Mucosa of gallbladder (tissue), 1 donor: ENCODE measurements around the gene NUCB1. TPM values are rescaled to one million over a fixed set of nuclear protein-coding genes. Genes with fewer than 3 reads are reported as not detected.
"Not testable (repeated sequence)": the region's sequence is repeated elsewhere in the genome, so short reads cannot be mapped to it uniquely, and the experiment has no call there.

Experiments
- DNase-seq: peaks from one replicate; pipeline ENCODE4 v3.0.0-alpha.2; 2020; ENCODE audit warnings: low spot score
- total RNA-seq: library from RNA; stranded (reverse); gene quantifications from one replicate; pipeline ENCODE4 v1.2.1, GENCODE V29; 2021
- donor health status: DM: no; HTN: no; CAD: no.

The NUCB1 gene
- total RNA-seq, 1 donor from 2014 or later, result 292 TPM

- no peak for DNase-seq
Observed at GRCh38 chr19:48905664-48906063, 5.6 kb downstream of the NUCB1 start.

GRCh38 chr19:48906324-48906723, 6.2 kb downstream of the NUCB1 start:
- no peak for DNase-seq

GRCh38 chr19:48907671-48908070, 7.6 kb downstream of the NUCB1 start:
- DNase-seq, result peak; percentile 20

GRCh38 chr19:48909424-48910077, 9.4 kb downstream of the NUCB1 start:
- DNase-seq, result not testable (repeated sequence)

GRCh38 chr19:48910803-48911202, 10.7 kb downstream of the NUCB1 start:
- DNase-seq, result no peak

- no peak for DNase-seq
Observed at GRCh38 chr19:48913114-48913889, 13.2 kb downstream of the NUCB1 start.

- no peak for DNase-seq
Observed at GRCh38 chr19:48914181-48914580, 14.1 kb downstream of the NUCB1 start.

- no peak for DNase-seq
Observed at GRCh38 chr19:48915757-48916156, 15.6 kb downstream of the NUCB1 start.

GRCh38 chr19:48918071-48918470, 18.0 kb downstream of the NUCB1 start:
- no peak for DNase-seq

GRCh38 chr19:48918801-48919247, 18.7 kb downstream of the NUCB1 start:
- DNase-seq, result no peak

- DNase-seq, result not testable (repeated sequence)
Observed at GRCh38 chr19:48919271-48919670, 19.2 kb downstream of the NUCB1 start.

GRCh38 chr19:48920949-48921348, 20.8 kb downstream of the NUCB1 start:
- DNase-seq, result no peak

GRCh38 chr19:48921721-48922500, 21.8 kb downstream of the NUCB1 start:
- no peak for DNase-seq

GRCh38 chr19:48922548-48923490, 22.7 kb downstream of the NUCB1 start:
- no peak for DNase-seq

- DNase-seq, result no peak
Observed at GRCh38 chr19:48925240-48925843, 25.2 kb downstream of the NUCB1 start.

- not testable (repeated sequence) for DNase-seq
Observed at GRCh38 chr19:48925890-48926289, 25.8 kb downstream of the NUCB1 start.

GRCh38 chr19:48926909-48927308, 26.8 kb downstream of the NUCB1 start:
- DNase-seq, result peak; percentile 61

- not testable (repeated sequence) for DNase-seq
Observed at GRCh38 chr19:48927692-48928091, 27.6 kb downstream of the NUCB1 start.

- no peak for DNase-seq
Observed at GRCh38 chr19:48928164-48929025, 28.3 kb downstream of the NUCB1 start.
